Measurements from ENCODE around the gene GAS2L3. TPM values are rescaled to one million over a fixed set of nuclear protein-coding genes. Genes with fewer than 3 reads are reported as not detected.

GAS2L3 gene
- total RNA-seq, 1 experiment from 2014 or later = 38.7 TPM

- no peak for DNase-seq (ENCODE audit: low read depth, low spot score)
- RAD21 ChIA-PET (ENCODE audit: low non-redundant PET in 1 of 2, low total read pairs in 2 of 2, uncharacterized antibody in 2 of 2, unreplicated experiment in 2 of 2) = no interaction called here
These were observed 20.0 kb downstream of the GAS2L3 start for GRCh38 chr12:100593490-100593889.

More at GRCh38 chr12:100593490-100593889, 20.0 kb downstream of the GAS2L3 start:
- H2AFZ ChIP-seq (ENCODE audit: low read depth, low read length, poor library complexity, severe bottlenecking) = no peak overlapping the region
- H3K27ac ChIP-seq (ENCODE audit: low read depth, low read length) = no peak overlapping the region
- TF ChIP-seq ELF1 (IDR thresholded peaks at IDR 0.05; ENCODE audit: borderline replicate concordance, low read depth) (no peak), JUND (IDR thresholded peaks at IDR 0.05) (no peak), EZH2phosphoT487 (IDR thresholded peaks at IDR 0.05; ENCODE audit: borderline replicate concordance) (no peak), CEBPB (IDR thresholded peaks at IDR 0.05; ENCODE audit: low read depth) (no peak), CTCF (IDR thresholded peaks at IDR 0.05 in 2 of 3, conservative IDR thresholded peaks at IDR 0.05 in 1 of 3; ENCODE audit: borderline replicate concordance in 1 of 3, insufficient read depth in 1 of 3, low read depth in 2 of 3, low read length in 2 of 3) (no peak), SIN3A (IDR thresholded peaks at IDR 0.05; ENCODE audit: low read depth) (no peak), TCF7L2 (IDR thresholded peaks at IDR 0.05; ENCODE audit: borderline replicate concordance, extremely low read depth, insufficient read depth, insufficient read length) (no peak), ZNF274 (IDR thresholded peaks at IDR 0.05; ENCODE audit: low read depth, low read length) (no peak), SRF (IDR thresholded peaks at IDR 0.05; ENCODE audit: low read depth) (no peak), SP1 (IDR thresholded peaks at IDR 0.05; ENCODE audit: low read depth) (no peak), RAD21 (IDR thresholded peaks at IDR 0.05; ENCODE audit: low read depth) (no peak), YY1 (IDR thresholded peaks at IDR 0.05; ENCODE audit: extremely low read depth, insufficient replicate concordance, low read depth, low read length) (no peak), POLR2A (IDR thresholded peaks at IDR 0.05; ENCODE audit: borderline replicate concordance, extremely low read depth, insufficient read depth, insufficient read length) (no peak), ZFX (IDR thresholded peaks at IDR 0.05) (no peak), EGR1 (IDR thresholded peaks at IDR 0.05; ENCODE audit: low read depth) (no peak), FOSL1 (IDR thresholded peaks at IDR 0.05; ENCODE audit: low read depth) (no peak)
- peaks cover 23% of the 10 kb centered on the region; the same call in 1 of the 2 replicates for H3K79me2 ChIP-seq (ENCODE audit: insufficient read depth, low read length)
- POLR2A ChIA-PET = no interaction called here
- CTCF ChIA-PET = no interaction called here
- no peaks in the 10 kb centered on the region for H3K27me3 ChIP-seq (ENCODE audit: insufficient read depth, low read length)
- no peaks in the 10 kb centered on the region for H3K9me3 ChIP-seq (ENCODE audit: control insufficient read depth in 1 of 2, insufficient read depth in 1 of 2, low read depth in 1 of 2, low read length in 2 of 2)
- H4K20me1 ChIP-seq (ENCODE audit: insufficient read depth) = no peaks in the 10 kb centered on the region
- H3K36me3 ChIP-seq (ENCODE audit: control insufficient read depth in 1 of 2, insufficient read depth in 2 of 2, low read length in 2 of 2) = no peaks in the 10 kb centered on the region
- no peak overlapping the region for H3K9ac ChIP-seq (ENCODE audit: low read length)
- no peak overlapping the region for H3K4me2 ChIP-seq (ENCODE audit: low read length)
- no peaks in the 10 kb centered on the region for H3K4me1 ChIP-seq (ENCODE audit: control insufficient read depth in 1 of 2, insufficient read depth in 2 of 2, low read length in 2 of 2)
- intact Hi-C loops (cut with micrococcal nuclease) = no loop called here
- no TSS peak for BruUV-seq (replicated peaks)
- H3K4me3 ChIP-seq (replicated peaks in 1 of 2; ENCODE audit: low read depth in 1 of 2, low read length in 2 of 2) = no peak overlapping the region
- H3K9me2 ChIP-seq (ENCODE audit: insufficient read depth) = no peaks in the 10 kb centered on the region
- no peak for ATAC-seq
